HepG2 (cell line): ENCODE data around the gene ZNF345. TPM values are rescaled to one million over a fixed set of nuclear protein-coding genes. Genes with fewer than 3 reads are reported as not detected.
A peak's percentile ranks its signal among the peaks of the same experiment; 100 is the strongest.

ENCODE experiments used
- ASH2L ChIP-seq: fragments of 300-600, 200-600 bp; sonication (generic); IDR thresholded peaks from 2 replicates; pipeline ENCODE4 v1.7.0; 2017; ENCODE audit warnings: low read depth, mild to moderate bottlenecking, moderate library complexity, mixed read lengths, low read length; ENCODE audit not compliant: insufficient read length
- BCL3 ChIP-seq: sonication (generic); formaldehyde crosslinking; IDR thresholded peaks from 2 replicates; pipeline ENCODE4 v1.5.1; 2020; ENCODE audit warnings: mild to moderate bottlenecking, missing genetic modification reagents, moderate library complexity
- CBX5 ChIP-seq: sonication (generic); formaldehyde crosslinking; IDR thresholded peaks from 2 replicates; pipeline ENCODE4 v1.4.0; 2020; ENCODE audit warnings: missing genetic modification reagents, borderline replicate concordance
- CEBPB ChIP-seq: IDR thresholded peaks from 2 replicates; pipeline ENCODE4 v1.6.1; 2011; ENCODE audit warnings: low read depth, low read length, improper control_type of control experiment, borderline replicate concordance
- CEBPG ChIP-seq: IDR thresholded peaks from 2 replicates; pipeline ENCODE4 v1.6.1; 2016
- CHD2 ChIP-seq: IDR thresholded peaks from 2 replicates; pipeline ENCODE4 v1.6.1; 2011; ENCODE audit warnings: low read depth, low read length, improper control_type of control experiment
- CREB1 ChIP-seq, 2 experiments: fragments of 450-650 bp in 1 of 2; IDR thresholded peaks; 2 replicates each; pipeline ENCODE4 v1.6.1; 2016 to 2017; ENCODE audit warnings: control low read depth in 1 of 2, mild to moderate bottlenecking in 1 of 2, missing compliant biosample characterization in 1 of 2, missing genetic modification characterization in 1 of 2
- CREM ChIP-seq, 2 experiments: sonication (generic) in 1 of 2; formaldehyde crosslinking in 1 of 2; IDR thresholded peaks; 2 replicates each; pipeline versions ENCODE4 v1.4.0 to v1.6.1; 2016 to 2020; ENCODE audit warnings: antibody characterized with exemption in 1 of 2, mild to moderate bottlenecking in 1 of 2, missing genetic modification reagents in 1 of 2
- GLI4 ChIP-seq: sonication (generic); formaldehyde crosslinking; IDR thresholded peaks from 2 replicates; pipeline ENCODE4 v1.5.1; 2020; ENCODE audit warnings: missing genetic modification reagents, mild to moderate bottlenecking, moderate library complexity, borderline replicate concordance
- HIVEP1 ChIP-seq: sonication (generic); formaldehyde crosslinking; IDR thresholded peaks from 2 replicates; pipeline ENCODE4 v1.4.0; 2020; ENCODE audit warnings: mild to moderate bottlenecking, missing genetic modification reagents
- LCORL ChIP-seq, 2 experiments: fragments of 450-650 bp in 1 of 2; sonication (generic) in 1 of 2; formaldehyde crosslinking in 1 of 2; IDR thresholded peaks; 2 replicates each; pipeline versions ENCODE4 v1.5.0 to v1.6.1; 2017 to 2020; ENCODE audit warnings: antibody characterized with exemption in 1 of 2, missing genetic modification reagents in 1 of 2
- NRL ChIP-seq: sonication (generic); formaldehyde crosslinking; IDR thresholded peaks from 2 replicates; pipeline ENCODE4 v1.5.0; 2020; ENCODE audit warnings: missing genetic modification reagents, mild to moderate bottlenecking, moderate library complexity, borderline replicate concordance
- ZGPAT ChIP-seq: IDR thresholded peaks from 2 replicates; pipeline ENCODE4 v1.6.1; 2016; ENCODE audit warnings: mild to moderate bottlenecking
- ZNF329 ChIP-seq: sonication (generic); formaldehyde crosslinking; IDR thresholded peaks from 2 replicates; pipeline ENCODE4 v1.9.0; 2021; ENCODE audit warnings: low read depth, mild to moderate bottlenecking, missing genetic modification reagents
- ZNF543 ChIP-seq: sonication (generic); formaldehyde crosslinking; IDR thresholded peaks from 2 replicates; pipeline ENCODE4 v1.4.0; 2020; ENCODE audit warnings: mild to moderate bottlenecking, missing genetic modification reagents
- ZNF644 ChIP-seq: IDR thresholded peaks from 2 replicates; pipeline ENCODE4 v1.6.1; 2016; ENCODE audit warnings: low read depth
- ZNF850 ChIP-seq: sonication (generic); formaldehyde crosslinking; conservative IDR thresholded peaks from 2 replicates; pipeline ENCODE4 v1.9.0; 2021; ENCODE audit warnings: mild to moderate bottlenecking, missing genetic modification reagents
- ZNF891 ChIP-seq: sonication (generic); formaldehyde crosslinking; IDR thresholded peaks from 2 replicates; pipeline ENCODE4 v1.5.0; 2020; ENCODE audit warnings: mild to moderate bottlenecking, missing genetic modification reagents
- polyA plus RNA-seq, 8 experiments: library from polyadenylated mRNA; depleted of rRNA in 3 of 8; stranded (reverse) in 7 of 8; unstranded in 1 of 8; fragments of >200 nt; fragmentation: Illumina TruSeq in 4 of 8; extraction: Trizol in 4 of 8; gene quantifications; 2 replicates each; pipeline versions ENCODE4 v1.2.1 to v1.2.3, GENCODE V29; 2011 to 2016; ENCODE audit warnings: low read depth in 4 of 8, missing spikeins in 1 of 8, mixed read lengths in 1 of 8; ENCODE audit not compliant: insufficient read depth in 1 of 8
- total RNA-seq, 5 experiments: library from RNA; depleted of rRNA; stranded (reverse); fragments of >200 nt; fragmentation: Illumina TruSeq; extraction: Trizol; gene quantifications; 2 replicates each; pipeline ENCODE4 v1.2.3, GENCODE V29; 2016; ENCODE audit warnings: low read depth in 1 of 5
- TF ChIP-seq, protein P1 (sequence below): sonication (generic); formaldehyde crosslinking; IDR thresholded peaks from 2 replicates; pipeline ENCODE4 v1.4.0; 2020; ENCODE audit warnings: missing genetic modification reagents, borderline replicate concordance
- TF ChIP-seq, protein P2 (sequence below): sonication (generic); formaldehyde crosslinking; IDR thresholded peaks from 2 replicates; pipeline ENCODE4 v1.5.1; 2020; ENCODE audit warnings: missing genetic modification reagents, mild to moderate bottlenecking, borderline replicate concordance

The ZNF345 gene
- total and polyA plus RNA-seq, 2 of the 13 experiments (the other 11 are each of a cell fraction or from before 2014, with no cell fraction given) = 2.6 to 2.9 TPM

DNA sequence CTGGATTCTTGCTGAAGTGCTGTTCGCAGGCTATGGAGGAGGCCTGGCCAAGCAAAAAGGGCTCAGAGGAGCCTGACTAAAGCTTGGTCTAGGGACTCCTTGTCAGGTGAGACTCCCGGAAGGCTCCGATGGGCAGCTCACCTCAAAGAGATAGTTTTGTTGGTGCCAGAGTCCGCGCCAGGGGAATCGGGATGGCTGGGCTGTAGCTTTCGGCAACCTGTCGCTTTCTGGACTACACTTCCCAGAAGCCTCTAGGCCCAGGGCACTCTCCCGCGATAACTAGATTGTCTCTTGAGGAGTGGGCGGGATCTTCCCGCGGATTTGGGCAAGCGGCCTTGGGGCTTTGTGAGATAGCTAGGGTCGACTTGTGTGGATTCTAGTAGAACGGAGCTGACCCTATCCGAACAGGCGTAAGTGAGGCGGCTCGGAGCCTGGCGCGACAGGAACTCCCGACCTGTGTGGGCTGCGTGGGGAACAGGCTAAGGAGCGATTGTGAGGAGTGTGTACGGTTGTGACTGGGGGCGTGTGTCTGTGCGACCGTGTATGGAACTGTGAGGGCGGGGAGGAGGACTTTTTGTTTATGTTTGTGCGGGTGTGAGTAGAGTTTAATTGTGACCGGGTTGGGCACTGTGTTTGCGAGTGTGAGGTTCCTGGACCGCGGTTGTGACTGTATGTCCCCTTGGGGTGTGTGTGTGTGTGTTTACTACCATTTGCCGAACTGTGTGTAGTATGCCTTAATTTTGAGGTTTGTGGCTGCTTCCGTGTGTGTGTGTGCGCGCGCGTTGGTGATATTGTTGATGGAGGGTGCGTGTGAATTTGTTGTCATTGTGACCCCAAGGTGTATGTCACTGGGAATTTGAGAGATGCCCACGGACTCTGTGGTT is at the start of gene ZNF345 (continued):
- 0 out of 2 replicates have a peak, but pooled peaks have one; percentile 26 for TF ChIP-seq CBX5 (CRISPR knock-in tag)
- 0 out of 2 replicates have a peak, but pooled peaks have one; percentile 62 for TF ChIP-seq BCL3 (CRISPR knock-in tag)
- peak; percentile 79 for TF ChIP-seq CREM (IDR thresholded peaks at IDR 0.05)
- TF ChIP-seq CREM (CRISPR knock-in tag; IDR thresholded peaks at IDR 0.05) = no peak
- peak; percentile 77 for TF ChIP-seq ASH2L
- peak; percentile 54; the same call in 1 of the 2 replicates for TF ChIP-seq ZNF891
- peak; percentile 88; the same call in 1 of the 2 replicates for TF ChIP-seq GLI4 (CRISPR knock-in tag)
- no peak for TF ChIP-seq CEBPB
- TF ChIP-seq ZGPAT (CRISPR knock-in tag) = peak; percentile 55; the same call in 1 of the 2 replicates
- peak; percentile 37; the same call in 1 of the 2 replicates for TF ChIP-seq NRL
- 0 out of 2 replicates have a peak, but pooled peaks have one; percentile 32 for TF ChIP-seq ZNF543 (CRISPR knock-in tag)
- 0 out of 2 replicates have a peak, but pooled peaks have one; percentile 7 for TF ChIP-seq CEBPG
- no peak for TF ChIP-seq ZNF329 (CRISPR knock-in tag)
- TF ChIP-seq, protein P1, sequence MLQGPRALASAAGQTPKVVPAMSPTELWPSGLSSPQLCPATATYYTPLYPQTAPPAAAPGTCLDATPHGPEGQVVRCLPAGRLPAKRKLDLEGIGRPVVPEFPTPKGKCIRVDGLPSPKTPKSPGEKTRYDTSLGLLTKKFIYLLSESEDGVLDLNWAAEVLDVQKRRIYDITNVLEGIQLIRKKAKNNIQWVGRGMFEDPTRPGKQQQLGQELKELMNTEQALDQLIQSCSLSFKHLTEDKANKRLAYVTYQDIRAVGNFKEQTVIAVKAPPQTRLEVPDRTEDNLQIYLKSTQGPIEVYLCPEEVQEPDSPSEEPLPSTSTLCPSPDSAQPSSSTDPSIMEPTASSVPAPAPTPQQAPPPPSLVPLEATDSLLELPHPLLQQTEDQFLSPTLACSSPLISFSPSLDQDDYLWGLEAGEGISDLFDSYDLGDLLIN (CRISPR knock-in tag) = peak; percentile 57; the same call in 1 of the 2 replicates
- no peak for TF ChIP-seq HIVEP1 (CRISPR knock-in tag)
- 0 out of 2 replicates have a peak, but pooled peaks have one; percentile 79 for TF ChIP-seq ZNF850
- TF ChIP-seq, protein P2, sequence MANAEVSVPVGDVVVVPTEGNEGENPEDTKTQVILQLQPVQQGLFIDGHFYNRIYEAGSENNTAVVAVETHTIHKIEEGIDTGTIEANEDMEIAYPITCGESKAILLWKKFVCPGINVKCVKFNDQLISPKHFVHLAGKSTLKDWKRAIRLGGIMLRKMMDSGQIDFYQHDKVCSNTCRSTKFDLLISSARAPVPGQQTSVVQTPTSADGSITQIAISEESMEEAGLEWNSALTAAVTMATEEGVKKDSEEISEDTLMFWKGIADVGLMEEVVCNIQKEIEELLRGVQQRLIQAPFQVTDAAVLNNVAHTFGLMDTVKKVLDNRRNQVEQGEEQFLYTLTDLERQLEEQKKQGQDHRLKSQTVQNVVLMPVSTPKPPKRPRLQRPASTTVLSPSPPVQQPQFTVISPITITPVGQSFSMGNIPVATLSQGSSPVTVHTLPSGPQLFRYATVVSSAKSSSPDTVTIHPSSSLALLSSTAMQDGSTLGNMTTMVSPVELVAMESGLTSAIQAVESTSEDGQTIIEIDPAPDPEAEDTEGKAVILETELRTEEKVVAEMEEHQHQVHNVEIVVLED (CRISPR knock-in tag) = peak; percentile 73; the same call in 1 of the 2 replicates
- TF ChIP-seq CREB1 (IDR thresholded peaks at IDR 0.05) = no peak
- TF ChIP-seq CREB1 (CRISPR knock-in tag; IDR thresholded peaks at IDR 0.05) = peak; percentile 40; the same call in 1 of the 2 replicates
- no peak for TF ChIP-seq ZNF644
- TF ChIP-seq CHD2 = peak; percentile 96
- no peak for TF ChIP-seq LCORL (IDR thresholded peaks at IDR 0.05)
- 0 out of 2 replicates have a peak, but pooled peaks have one; percentile 53 for TF ChIP-seq LCORL (CRISPR knock-in tag; IDR thresholded peaks at IDR 0.05)
